DOHH2 (cell line): ENCODE measurements around the gene EIF4A3.

Source experiments
- H3F3A ChIP-seq: fragments of 200-600 bp; sonication (generic), shearing (Covaris generic); 2 replicates; pipeline ENCODE4 v1.6.0; 2016; ENCODE audit warnings: antibody characterized with exemption, mild to moderate bottlenecking; ENCODE audit not compliant: control insufficient read depth, insufficient read depth
- H3K27ac ChIP-seq: fragments of 200-600 bp; sonication (generic); 2 replicates; pipeline ENCODE4 v1.5.1; 2014; ENCODE audit warnings: low read depth, mild to moderate bottlenecking, low read length, moderate library complexity
- H3K27me3 ChIP-seq: fragments of 200-600 bp; sonication (generic); 2 replicates; pipeline ENCODE4 v1.6.1; 2014; ENCODE audit warnings: mild to moderate bottlenecking, low read length, mixed read lengths; ENCODE audit not compliant: control insufficient read depth
- H3K36me3 ChIP-seq: fragments of 200-600 bp; sonication (generic); 2 replicates; pipeline ENCODE4 v1.6.1; 2014; ENCODE audit warnings: mild to moderate bottlenecking, low read length, moderate library complexity, mixed read lengths; ENCODE audit not compliant: control insufficient read depth
- H3K4me1 ChIP-seq: fragments of 200-600 bp; sonication (generic); 2 replicates; pipeline ENCODE4 v1.6.1; 2014; ENCODE audit warnings: mild to moderate bottlenecking, low read length, mixed read lengths; ENCODE audit not compliant: control insufficient read depth
- H3K4me2 ChIP-seq: fragments of 200-600 bp; sonication (generic); 2 replicates; pipeline ENCODE4 v1.6.0; 2014; ENCODE audit warnings: mild to moderate bottlenecking, low read length, moderate library complexity
- H3K4me3 ChIP-seq: fragments of 200-600 bp; sonication (generic); 2 replicates; pipeline ENCODE4 v1.5.1; 2014; ENCODE audit warnings: mild to moderate bottlenecking, low read length, mixed read lengths
- H3K79me2 ChIP-seq: fragments of 200-600 bp; sonication (generic); 2 replicates; pipeline ENCODE4 v1.6.1; 2014; ENCODE audit warnings: mild to moderate bottlenecking, low read length, mixed read lengths; ENCODE audit not compliant: control insufficient read depth
- H3K9me2 ChIP-seq: fragments of 200-600 bp; sonication (generic); replicated peaks from 2 replicates; pipeline ENCODE4 v1.6.1; 2014; ENCODE audit warnings: mild to moderate bottlenecking, low read length, mixed read lengths; ENCODE audit not compliant: control insufficient read depth
- H3K9me3 ChIP-seq: fragments of 200-600 bp; sonication (generic); 2 replicates; pipeline ENCODE4 v1.6.1; 2014; ENCODE audit warnings: antibody characterized with exemption, low read length, mixed read lengths; ENCODE audit not compliant: control insufficient read depth, insufficient read depth
- H4K20me1 ChIP-seq: fragments of 200-600 bp; sonication (generic); 2 replicates; pipeline ENCODE4 v1.6.0; 2014; ENCODE audit warnings: low read depth, mild to moderate bottlenecking, antibody characterized with exemption, low read length, moderate library complexity; ENCODE audit not compliant: control insufficient read depth, insufficient read depth
- EZH2phosphoT487 ChIP-seq: fragments of 200-600 bp; sonication (generic); IDR thresholded peaks from 2 replicates; pipeline ENCODE4 v1.6.1; 2017; ENCODE audit warnings: borderline replicate concordance, mild to moderate bottlenecking, antibody characterized with exemption, low read length, moderate library complexity, mixed read lengths
- TF ChIP-seq, protein P1 (sequence below): fragments of 200-600 bp; sonication (generic); IDR thresholded peaks from one replicate; pipeline ENCODE4 v1.5.1; 2014; ENCODE audit warnings: antibody characterized with exemption, mild to moderate bottlenecking, low read depth, low read length; ENCODE audit not compliant: poor library complexity, severe bottlenecking

The EIF4A3 gene

GRCh38 chr17:80122026-80122575 is 24.8 kb downstream of the EIF4A3 start:
- H3K4me2 ChIP-seq, result no peak overlapping the region
- H3K79me2 ChIP-seq, result no peaks in the 10 kb centered on the region
- H3K27ac ChIP-seq, result no peak overlapping the region
- H3F3A ChIP-seq, result no peaks in the 10 kb centered on the region
- no peaks in the 10 kb centered on the region for H3K9me2 ChIP-seq
- H3K4me1 ChIP-seq, result no peaks in the 10 kb centered on the region
- H3K36me3 ChIP-seq, result no peaks in the 10 kb centered on the region
- no peaks in the 10 kb centered on the region for H4K20me1 ChIP-seq
- no peak for TF ChIP-seq EZH2phosphoT487
- TF ChIP-seq, protein P1, sequence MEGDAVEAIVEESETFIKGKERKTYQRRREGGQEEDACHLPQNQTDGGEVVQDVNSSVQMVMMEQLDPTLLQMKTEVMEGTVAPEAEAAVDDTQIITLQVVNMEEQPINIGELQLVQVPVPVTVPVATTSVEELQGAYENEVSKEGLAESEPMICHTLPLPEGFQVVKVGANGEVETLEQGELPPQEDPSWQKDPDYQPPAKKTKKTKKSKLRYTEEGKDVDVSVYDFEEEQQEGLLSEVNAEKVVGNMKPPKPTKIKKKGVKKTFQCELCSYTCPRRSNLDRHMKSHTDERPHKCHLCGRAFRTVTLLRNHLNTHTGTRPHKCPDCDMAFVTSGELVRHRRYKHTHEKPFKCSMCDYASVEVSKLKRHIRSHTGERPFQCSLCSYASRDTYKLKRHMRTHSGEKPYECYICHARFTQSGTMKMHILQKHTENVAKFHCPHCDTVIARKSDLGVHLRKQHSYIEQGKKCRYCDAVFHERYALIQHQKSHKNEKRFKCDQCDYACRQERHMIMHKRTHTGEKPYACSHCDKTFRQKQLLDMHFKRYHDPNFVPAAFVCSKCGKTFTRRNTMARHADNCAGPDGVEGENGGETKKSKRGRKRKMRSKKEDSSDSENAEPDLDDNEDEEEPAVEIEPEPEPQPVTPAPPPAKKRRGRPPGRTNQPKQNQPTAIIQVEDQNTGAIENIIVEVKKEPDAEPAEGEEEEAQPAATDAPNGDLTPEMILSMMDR, result no peak
- no peaks in the 10 kb centered on the region for H3K9me3 ChIP-seq
- no peak overlapping the region for H3K4me3 ChIP-seq
- peaks cover 5% of the 10 kb centered on the region; the same call in 1 of the 2 replicates for H3K27me3 ChIP-seq

GRCh38 chr17:80119839-80120238 is 27.1 kb downstream of the EIF4A3 start:
- no peak overlapping the region for H3K4me3 ChIP-seq
- TF ChIP-seq, protein P1, result no peak
- no peak for TF ChIP-seq EZH2phosphoT487
- no peaks in the 10 kb centered on the region for H3K79me2 ChIP-seq
- no peak overlapping the region for H3K27ac ChIP-seq
- H3F3A ChIP-seq, result 0 out of 2 replicates have a peak, but pooled peaks cover under 1% of the 10 kb centered on the region
- no peaks in the 10 kb centered on the region for H4K20me1 ChIP-seq
- no peaks in the 10 kb centered on the region for H3K4me1 ChIP-seq
- H3K9me3 ChIP-seq, result no peaks in the 10 kb centered on the region
- no peaks in the 10 kb centered on the region for H3K36me3 ChIP-seq
- no peak overlapping the region for H3K4me2 ChIP-seq
- no peaks in the 10 kb centered on the region for H3K27me3 ChIP-seq
- no peaks in the 10 kb centered on the region for H3K9me2 ChIP-seq

- Histone ChIP-seq H3K9me3 (no peaks in the 10 kb centered on the region), H3K4me3 (no peak overlapping the region)
These were observed 27.6 kb downstream of the EIF4A3 start for GRCh38 chr17:80119271-80119791.

More at GRCh38 chr17:80119271-80119791, 27.6 kb downstream of the EIF4A3 start:
- Histone ChIP-seq H3F3A (0 out of 2 replicates have a peak, but pooled peaks cover 3% of the 10 kb centered on the region), H4K20me1 (no peaks in the 10 kb centered on the region), H3K9me2 (no peaks in the 10 kb centered on the region), H3K4me2 (no peak overlapping the region), H3K27ac (no peak overlapping the region), H3K4me1 (no peaks in the 10 kb centered on the region), H3K27me3 (no peaks in the 10 kb centered on the region), H3K79me2 (no peaks in the 10 kb centered on the region), H3K36me3 (no peaks in the 10 kb centered on the region)
- no peak for TF ChIP-seq EZH2phosphoT487
- TF ChIP-seq, protein P1, result no peak
